BLaER1 (cell line): ENCODE measurements around the gene ZNF354C.

ENCODE experiments used
- H3K27ac ChIP-seq: shearing (Covaris generic); formaldehyde crosslinking; 2 replicates; pipeline ENCODE4 v1.8.1; 2022
- H3K27me3 ChIP-seq: shearing (Covaris generic); formaldehyde crosslinking; 2 replicates; pipeline ENCODE4 v1.8.1; 2022
- H3K36me3 ChIP-seq: shearing (Covaris generic); formaldehyde crosslinking; 2 replicates; pipeline ENCODE4 v1.8.1; 2022
- H3K4me1 ChIP-seq: shearing (Covaris generic); formaldehyde crosslinking; 2 replicates; pipeline ENCODE4 v1.8.1; 2022
- H3K4me2 ChIP-seq: shearing (Covaris generic); formaldehyde crosslinking; 2 replicates; pipeline ENCODE4 v1.8.1; 2022
- H3K4me3 ChIP-seq: shearing (Covaris generic); formaldehyde crosslinking; 2 replicates; pipeline ENCODE4 v1.8.1; 2022
- H3K9ac ChIP-seq: shearing (Covaris generic); formaldehyde crosslinking; 2 replicates; pipeline ENCODE4 v1.8.1; 2022
- H3K9me3 ChIP-seq: shearing (Covaris generic); formaldehyde crosslinking; 2 replicates; pipeline ENCODE4 v1.8.1; 2022
- H4K20me1 ChIP-seq: shearing (Covaris generic); formaldehyde crosslinking; 2 replicates; pipeline ENCODE4 v1.8.1; 2022
- Cebpa-rat ChIP-seq: shearing (Covaris generic); IDR thresholded peaks from 2 replicates; pipeline ENCODE4 v1.8.1; 2022

The ZNF354C gene

GRCh38 chr5:179060116-179061008 lies at the start of gene ZNF354C:
Gene ZNF354C (plus strand): TSS chr5:179060373. CDS start chr5:179062069, 1,696 bp downstream.
- Histone ChIP-seq H3K4me2 (peak within 1 kb of the TSS; percentile 33), H3K4me1 (no peaks in the 10 kb centered on the region), H3K9ac (no peak within 1 kb of the TSS), H4K20me1 (no peaks in the 10 kb centered on the region), H3K4me3 (peak within 1 kb of the TSS; percentile 56), H3K9me3 (peaks cover 83% of the 10 kb centered on the region), H3K27ac (no peak within 1 kb of the TSS), H3K27me3 (no peaks in the 10 kb centered on the region), H3K36me3 (no peaks in the 10 kb centered on the region)
- no peak for TF ChIP-seq Cebpa-rat

GRCh38 chr5:179023528-179024189 lies 36.5 kb upstream of the ZNF354C start, which contains the start of gene ZNF879:
Gene ZNF879 (plus strand): TSS chr5:179023804. CDS start chr5:179025005, 1,201 bp downstream.
- peak within 1 kb of the TSS; percentile 82 for H3K9ac ChIP-seq
- H3K4me2 ChIP-seq: peak within 1 kb of the TSS; percentile 85
- H3K36me3 ChIP-seq: peaks cover 39% of the 10 kb centered on the region
- H3K27ac ChIP-seq: peak within 1 kb of the TSS; percentile 84
- no peaks in the 10 kb centered on the region for H3K27me3 ChIP-seq
- peaks cover 74% of the 10 kb centered on the region for H3K9me3 ChIP-seq
- peak within 1 kb of the TSS; percentile 82 for H3K4me3 ChIP-seq
- H3K4me1 ChIP-seq: peaks cover 15% of the 10 kb centered on the region
- TF ChIP-seq Cebpa-rat: no peak
- H4K20me1 ChIP-seq: no peaks in the 10 kb centered on the region

- Histone ChIP-seq H3K4me3 (peak overlapping the region; percentile 36), H3K9me3 (peaks cover 100% of the 10 kb centered on the region), H3K4me2 (no peak overlapping the region), H4K20me1 (no peaks in the 10 kb centered on the region), H3K27ac (no peak overlapping the region), H3K9ac (no peak overlapping the region), H3K36me3 (peaks cover 80% of the 10 kb centered on the region), H3K4me1 (no peaks in the 10 kb centered on the region), H3K27me3 (no peaks in the 10 kb centered on the region)
- TF ChIP-seq Cebpa-rat: no peak
Observed at GRCh38 chr5:179033004-179033580, 27.1 kb upstream of the ZNF354C start.

- Histone ChIP-seq H3K4me2 (no peak overlapping the region), H3K4me3 (no peak overlapping the region), H3K27ac (no peak overlapping the region), H4K20me1 (no peaks in the 10 kb centered on the region), H3K4me1 (no peaks in the 10 kb centered on the region), H3K9me3 (peaks cover 83% of the 10 kb centered on the region), H3K36me3 (no peaks in the 10 kb centered on the region), H3K27me3 (no peaks in the 10 kb centered on the region), H3K9ac (no peak overlapping the region)
- TF ChIP-seq Cebpa-rat: no peak
Observed at GRCh38 chr5:179044765-179045164, 15.4 kb upstream of the ZNF354C start.

- TF ChIP-seq Cebpa-rat: no peak
- H3K27me3 ChIP-seq: no peaks in the 10 kb centered on the region
- H3K4me3 ChIP-seq: no peak overlapping the region
- no peak overlapping the region for H3K9ac ChIP-seq
- H3K9me3 ChIP-seq: peaks cover 84% of the 10 kb centered on the region
- H3K4me1 ChIP-seq: no peaks in the 10 kb centered on the region
- no peaks in the 10 kb centered on the region for H4K20me1 ChIP-seq
- H3K27ac ChIP-seq: no peak overlapping the region
- no peaks in the 10 kb centered on the region for H3K36me3 ChIP-seq
- no peak overlapping the region for H3K4me2 ChIP-seq
Observed at GRCh38 chr5:179051784-179052183, 8.4 kb upstream of the ZNF354C start.

GRCh38 chr5:179054036-179054785 lies 6.0 kb upstream of the ZNF354C start:
- Histone ChIP-seq H3K27ac (no peak overlapping the region), H3K9me3 (peaks cover 76% of the 10 kb centered on the region), H4K20me1 (no peaks in the 10 kb centered on the region), H3K36me3 (no peaks in the 10 kb centered on the region), H3K4me1 (no peaks in the 10 kb centered on the region), H3K27me3 (no peaks in the 10 kb centered on the region), H3K4me3 (no peak overlapping the region), H3K4me2 (no peak overlapping the region), H3K9ac (no peak overlapping the region)
- no peak for TF ChIP-seq Cebpa-rat

GRCh38 chr5:179054876-179055275 lies 5.3 kb upstream of the ZNF354C start:
- Histone ChIP-seq H3K9me3 (peaks cover 77% of the 10 kb centered on the region), H3K27ac (no peak overlapping the region), H3K4me3 (no peak overlapping the region), H3K9ac (no peak overlapping the region), H3K4me2 (no peak overlapping the region), H3K4me1 (no peaks in the 10 kb centered on the region), H3K36me3 (no peaks in the 10 kb centered on the region), H4K20me1 (no peaks in the 10 kb centered on the region), H3K27me3 (no peaks in the 10 kb centered on the region)
- no peak for TF ChIP-seq Cebpa-rat

- no peak overlapping the region for H3K4me3 ChIP-seq
- no peak for TF ChIP-seq Cebpa-rat
- no peaks in the 10 kb centered on the region for H4K20me1 ChIP-seq
- H3K9ac ChIP-seq: no peak overlapping the region
- H3K9me3 ChIP-seq: peaks cover 77% of the 10 kb centered on the region
- H3K4me2 ChIP-seq: no peak overlapping the region
- H3K4me1 ChIP-seq: no peaks in the 10 kb centered on the region
- H3K27me3 ChIP-seq: no peaks in the 10 kb centered on the region
- no peaks in the 10 kb centered on the region for H3K36me3 ChIP-seq
- H3K27ac ChIP-seq: no peak overlapping the region
Observed at GRCh38 chr5:179055436-179055835, 4.7 kb upstream of the ZNF354C start.

GRCh38 chr5:179055841-179056240 lies 4.3 kb upstream of the ZNF354C start:
- no peaks in the 10 kb centered on the region for H3K27me3 ChIP-seq
- no peak for TF ChIP-seq Cebpa-rat
- H3K36me3 ChIP-seq: no peaks in the 10 kb centered on the region
- no peak overlapping the region for H3K4me2 ChIP-seq
- no peak overlapping the region for H3K9ac ChIP-seq
- H3K27ac ChIP-seq: no peak overlapping the region
- H3K4me3 ChIP-seq: no peak overlapping the region
- peaks cover 77% of the 10 kb centered on the region for H3K9me3 ChIP-seq
- H4K20me1 ChIP-seq: no peaks in the 10 kb centered on the region
- H3K4me1 ChIP-seq: no peaks in the 10 kb centered on the region
